DMS53 (cell line): ENCODE results near the gene TSPAN15.

Experiments
- DNase-seq: peaks from one replicate; lab custom pipeline; 2025; lab: John Stamatoyannopoulos, UW

The TSPAN15 gene

DNA sequence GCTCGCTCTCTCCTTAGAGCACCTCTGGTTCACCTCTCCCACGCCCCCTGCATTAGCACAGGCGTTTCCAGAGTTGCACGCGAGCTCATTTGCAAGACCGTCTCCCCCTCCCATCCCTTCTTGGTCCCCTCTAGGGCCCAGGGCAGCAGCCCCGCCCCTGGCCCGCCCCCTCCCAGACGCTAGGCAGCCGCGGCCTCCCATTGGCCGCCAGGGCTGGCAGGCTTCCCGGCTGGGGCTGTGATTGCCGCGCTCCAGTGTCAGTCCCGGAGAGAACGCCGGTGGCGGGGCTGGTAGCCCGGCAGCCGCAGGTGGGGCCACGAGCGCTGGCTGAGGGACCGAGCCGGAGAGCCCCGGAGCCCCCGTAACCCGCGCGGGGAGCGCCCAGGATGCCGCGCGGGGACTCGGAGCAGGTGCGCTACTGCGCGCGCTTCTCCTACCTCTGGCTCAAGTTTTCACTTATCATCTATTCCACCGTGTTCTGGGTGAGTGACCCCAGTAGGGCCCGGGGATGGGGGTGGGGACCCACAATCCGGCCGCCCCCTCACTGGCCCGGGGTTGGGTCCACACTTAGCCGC, at the start of gene TSPAN15:
TSPAN15 (plus strand) TSS at position 257 of the 575 bp plus-strand sequence; CDS start at position 387, 130 bp downstream.
- DNase-seq, result peak; percentile 96

DNA sequence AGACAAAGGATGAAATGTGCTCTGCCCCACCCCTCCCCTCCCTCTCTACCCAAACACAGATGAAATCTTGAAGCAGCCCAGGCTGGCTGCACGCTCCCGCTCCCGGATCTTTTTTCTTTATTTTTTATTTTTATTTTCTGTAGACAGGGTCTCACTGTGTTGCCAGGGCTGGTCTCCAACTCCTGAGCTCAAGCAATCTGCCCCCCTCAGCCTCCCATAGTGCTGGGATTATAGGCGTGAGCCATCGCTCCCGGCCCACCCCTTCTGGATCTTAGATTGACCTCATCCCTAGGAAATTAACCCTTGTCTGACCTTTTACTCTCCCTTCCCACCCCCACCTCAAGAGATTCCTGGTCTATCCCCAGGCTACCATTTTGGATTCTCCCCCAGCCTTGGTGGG, 48.9 kb upstream of the TSPAN15 start:
- DNase-seq, result no peak

DNA sequence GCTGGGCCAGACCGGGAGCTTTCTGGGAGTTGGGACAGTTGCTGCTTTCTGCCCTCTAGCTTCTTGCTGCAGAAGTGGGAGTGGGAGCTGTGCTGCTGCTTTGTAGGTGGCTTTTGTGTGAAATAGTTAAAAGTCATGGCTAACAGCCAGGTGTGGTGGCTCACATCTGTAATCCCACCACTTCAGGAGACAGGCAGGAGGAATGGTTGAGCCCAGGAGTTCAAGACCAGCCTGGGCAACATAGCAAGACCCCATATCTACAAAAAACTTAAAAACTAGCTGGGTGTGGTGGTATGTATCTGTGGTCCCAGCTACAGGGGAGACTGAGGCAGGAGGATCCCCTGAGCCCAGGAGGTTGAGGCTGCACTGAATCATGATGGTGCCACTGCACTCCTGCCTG, 48.2 kb upstream of the TSPAN15 start:
- no peak for DNase-seq

DNA sequence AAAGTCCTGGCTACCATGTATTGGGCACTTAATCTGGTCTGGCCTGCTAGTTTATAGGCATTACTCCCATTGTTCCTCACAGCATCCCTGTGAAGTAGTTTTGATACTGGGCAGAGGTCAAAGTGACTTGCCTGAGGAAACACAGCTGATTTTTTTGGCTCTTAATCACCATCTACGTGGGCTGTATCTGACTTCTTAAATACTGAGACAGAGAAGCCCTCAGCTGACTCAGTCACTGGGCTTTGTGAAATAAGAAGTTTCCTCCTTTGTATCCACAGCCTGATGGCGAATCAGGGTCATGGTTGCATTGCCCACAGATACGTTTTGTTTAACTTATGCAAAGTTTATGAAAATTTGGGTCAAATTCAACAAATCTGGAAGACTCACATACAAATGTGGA, 47.7 kb upstream of the TSPAN15 start:
- DNase-seq, result no peak

DNA sequence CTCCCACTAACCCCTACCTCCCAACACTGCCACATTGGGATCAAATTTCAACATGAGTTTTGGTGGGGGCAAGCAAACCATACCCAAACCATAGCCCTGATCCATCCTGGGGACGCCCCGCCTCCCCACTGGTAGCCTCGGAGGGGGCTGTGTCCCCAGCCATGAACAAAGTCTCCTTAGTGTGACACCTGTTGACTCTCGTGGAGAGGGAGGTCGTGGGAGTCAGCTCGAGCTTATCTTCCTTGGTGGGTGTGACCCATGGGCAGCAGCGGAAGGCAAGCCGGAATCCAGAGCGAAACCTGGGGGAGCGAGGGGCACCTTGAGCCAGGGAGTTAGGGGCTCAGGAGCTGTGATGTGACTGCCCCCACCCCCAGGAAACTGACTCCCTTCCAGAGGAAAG, 46.5 kb upstream of the TSPAN15 start:
- no peak for DNase-seq

DNA sequence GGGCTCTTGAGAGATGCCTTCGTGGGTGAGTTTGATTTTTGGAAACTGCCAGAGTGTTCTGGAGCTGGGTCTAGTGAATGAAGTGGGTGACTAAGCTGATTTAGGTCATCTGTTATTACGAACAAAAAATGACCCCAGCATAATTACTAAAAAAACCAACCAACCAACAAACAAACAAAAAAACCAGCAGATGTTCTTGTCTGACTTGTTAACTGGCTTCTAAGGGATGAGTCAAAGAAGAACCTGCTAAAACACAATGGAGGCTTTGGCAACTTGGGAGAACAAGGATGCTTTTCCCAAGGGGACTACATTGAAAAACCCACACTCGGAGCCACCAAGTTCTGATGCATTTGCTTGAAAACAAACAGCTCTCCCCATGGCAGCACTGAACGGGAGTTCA, 46.0 kb upstream of the TSPAN15 start:
- no peak for DNase-seq

DNA sequence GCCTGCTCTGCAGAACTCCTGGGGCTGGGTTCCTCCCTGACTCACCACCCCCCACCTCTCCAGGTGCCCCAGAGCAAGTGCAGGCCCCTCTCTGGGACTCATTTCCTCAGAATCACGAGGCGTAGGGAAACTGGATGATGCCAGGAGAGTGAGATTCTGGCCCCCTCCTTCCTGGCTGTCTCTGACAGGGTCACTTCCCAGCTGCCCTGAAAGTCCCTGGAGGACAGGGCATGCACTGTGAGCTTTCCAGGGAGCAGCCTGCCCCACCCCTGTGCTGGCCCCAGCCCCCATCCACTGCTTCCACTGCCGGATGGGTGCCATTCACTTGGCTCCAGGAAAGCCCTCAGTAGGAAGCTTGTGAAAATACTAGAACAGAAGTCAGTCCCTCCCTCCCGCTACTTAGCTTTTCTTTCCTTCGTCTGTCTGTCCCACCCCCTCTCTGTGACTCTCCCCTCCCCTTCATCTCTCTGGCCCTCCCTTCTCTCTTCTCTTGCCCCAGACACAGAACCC, 44.9 kb upstream of the TSPAN15 start:
- DNase-seq, result no peak

DNA sequence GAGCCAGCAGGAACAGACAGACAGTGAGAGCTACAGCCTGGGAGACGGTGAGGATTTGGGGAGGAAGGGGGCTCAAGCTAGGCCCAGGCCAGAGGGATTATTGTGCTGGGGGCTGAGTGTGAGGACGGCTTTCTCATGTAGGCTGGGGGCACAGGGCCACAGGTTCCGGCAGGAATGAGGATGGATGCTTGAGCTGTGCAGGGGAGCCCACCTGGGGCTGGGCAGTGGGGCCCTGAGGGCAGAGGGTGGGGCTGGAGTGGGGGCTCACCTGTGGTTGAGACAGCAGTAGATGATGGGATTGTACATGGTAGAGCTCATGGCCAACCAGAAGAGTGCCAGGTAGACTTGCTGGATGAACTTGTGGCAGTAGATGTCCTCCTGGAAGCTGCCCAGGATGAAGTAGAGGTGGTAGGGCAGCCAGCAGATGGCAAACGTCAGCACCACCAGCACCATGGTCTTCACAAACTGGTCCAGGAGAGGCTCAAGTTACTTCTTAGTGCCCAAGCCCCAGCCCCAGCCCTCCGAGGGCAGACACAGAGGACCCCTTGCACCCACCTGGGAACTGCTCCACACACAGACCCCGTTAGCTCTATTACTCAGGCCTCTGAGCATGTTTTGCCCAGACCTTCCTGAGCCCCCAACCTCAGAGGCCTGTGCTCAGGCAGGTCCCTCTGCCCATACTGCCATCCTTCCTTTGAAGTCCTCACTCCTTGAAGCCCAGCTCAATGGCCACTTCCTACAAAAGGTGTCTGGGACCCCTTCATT, 44.3 kb upstream of the TSPAN15 start:
- peak; percentile 35 for DNase-seq

DNA sequence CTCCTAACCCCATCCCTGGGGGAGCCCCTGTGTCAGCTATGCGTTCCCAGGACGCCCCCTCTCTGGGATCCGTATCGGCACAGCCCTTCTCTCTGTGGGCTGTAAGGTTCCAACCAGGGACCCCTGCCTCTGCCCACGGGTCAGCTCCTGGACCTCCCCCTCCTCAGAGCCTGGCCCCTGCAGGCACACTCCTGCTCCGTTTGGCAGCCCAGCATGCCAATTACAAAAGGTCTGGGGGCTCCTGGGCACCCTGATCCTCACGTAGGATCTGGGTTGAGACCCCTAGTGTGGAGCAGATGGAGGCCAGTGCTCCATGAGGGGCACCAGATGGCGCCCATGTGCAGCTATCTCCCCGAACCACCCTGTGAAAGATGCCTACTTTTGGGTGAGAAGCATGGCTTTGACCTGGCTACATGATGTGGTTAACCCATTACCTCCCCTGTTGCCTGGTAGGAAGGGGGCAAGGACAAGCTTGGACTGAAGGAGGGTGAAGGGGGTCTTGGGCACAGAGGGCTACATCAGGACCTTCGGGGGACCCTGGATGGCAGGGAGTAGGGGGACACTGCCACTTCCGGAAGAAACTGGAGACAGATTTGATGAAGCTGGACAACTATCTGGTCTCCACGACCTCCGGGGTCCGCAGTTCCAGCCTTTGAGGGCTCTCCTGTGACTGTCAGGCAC, 43.5 kb upstream of the TSPAN15 start:
- peak; percentile 60 for DNase-seq

DNA sequence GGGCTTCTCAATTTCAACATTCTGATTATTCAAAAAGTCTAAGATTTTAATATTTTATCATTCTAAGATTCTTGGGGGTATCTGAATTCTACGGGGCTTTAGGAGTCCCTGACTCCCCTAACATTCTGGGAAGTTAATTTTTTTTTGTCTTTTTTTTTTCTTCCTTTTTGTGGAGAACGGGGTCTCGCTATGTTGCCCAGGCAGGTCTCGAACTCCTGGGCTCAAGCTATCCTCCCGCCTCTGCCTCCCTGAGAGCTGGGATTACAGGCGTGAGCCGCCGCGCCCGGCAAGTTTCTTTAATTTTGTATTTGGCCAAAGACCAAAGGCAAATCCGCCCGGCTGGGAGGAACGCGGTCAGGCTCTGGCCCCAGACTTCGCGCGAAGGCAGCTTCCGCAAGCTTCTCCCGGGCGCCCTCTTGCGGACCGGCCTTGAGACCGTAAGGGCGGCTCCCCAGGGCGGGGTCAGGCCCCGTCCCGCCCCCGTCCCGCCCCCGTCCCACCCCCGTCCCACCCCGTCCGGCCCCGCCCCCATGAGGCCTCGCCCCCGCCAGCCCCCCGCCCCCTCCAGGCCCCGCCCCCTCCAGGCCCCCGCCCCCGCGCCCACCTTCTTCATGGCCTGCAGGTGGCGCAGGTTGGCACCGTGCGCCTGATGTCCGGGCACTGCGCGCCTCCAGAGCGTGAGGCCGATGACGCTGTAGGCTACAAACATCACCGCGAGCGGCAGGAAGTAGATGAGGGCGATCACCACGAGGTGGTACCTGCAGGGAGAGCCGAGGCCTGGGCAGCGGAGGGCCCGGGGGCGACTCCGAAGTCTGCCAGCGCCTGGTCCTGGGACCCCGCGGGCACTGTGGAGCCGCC, 42.7 kb upstream of the TSPAN15 start:
- DNase-seq, result peak; percentile 98

DNA sequence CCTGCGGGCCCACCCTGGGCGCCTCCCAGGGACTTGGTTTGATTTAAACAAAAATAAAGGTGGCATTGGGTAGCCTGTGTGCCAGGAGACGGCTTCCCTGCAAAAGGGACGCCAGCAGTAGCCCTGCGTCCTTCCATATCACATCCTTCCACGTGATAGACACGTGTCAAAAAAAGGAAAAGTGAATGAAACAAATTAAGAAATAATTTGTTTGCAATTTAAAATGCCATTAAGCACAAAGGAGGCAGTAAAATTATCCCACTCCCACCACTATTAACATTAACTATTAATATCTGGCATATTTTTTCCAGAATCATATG, 42.1 kb upstream of the TSPAN15 start:
- no peak for DNase-seq

DNA sequence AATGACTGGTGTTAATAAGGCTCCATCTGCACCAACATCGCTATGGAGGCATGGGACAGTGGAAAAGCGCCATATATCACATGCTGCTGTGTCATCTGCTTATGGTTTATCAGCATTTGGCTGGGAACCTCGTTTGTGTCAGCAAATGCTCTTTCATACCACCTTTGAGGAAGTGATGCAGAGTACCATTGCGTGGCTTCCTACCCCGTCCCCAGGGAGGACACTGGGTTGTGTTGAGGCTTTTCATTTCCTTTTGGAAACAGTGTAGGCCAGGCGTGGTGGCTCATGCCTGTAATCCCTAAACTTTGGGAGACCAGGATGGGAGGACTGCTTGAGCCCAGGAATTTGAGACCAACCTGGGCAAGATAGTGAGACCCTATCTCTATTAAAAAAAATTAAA, 41.3 kb upstream of the TSPAN15 start:
- no peak for DNase-seq

DNA sequence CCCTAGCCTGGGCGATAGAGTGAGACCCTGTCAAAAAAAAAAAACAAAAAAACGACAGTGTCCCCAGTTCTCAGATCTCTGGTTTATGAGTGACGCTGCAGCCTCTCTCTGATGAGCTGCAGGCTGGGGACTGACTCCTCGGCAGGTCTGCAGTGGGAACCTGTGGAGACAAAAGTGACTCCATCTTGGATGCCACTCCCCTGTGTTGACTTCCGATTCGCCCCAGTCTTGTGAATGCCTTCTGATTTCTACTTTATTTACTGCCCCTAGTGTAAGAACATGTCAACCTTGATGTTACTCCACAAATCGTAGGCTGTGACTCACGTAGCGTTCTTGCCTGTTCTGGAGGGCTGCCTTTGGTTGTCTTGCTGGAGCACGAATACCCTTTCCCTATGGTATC, 40.8 kb upstream of the TSPAN15 start:
- DNase-seq, result no peak

DNA sequence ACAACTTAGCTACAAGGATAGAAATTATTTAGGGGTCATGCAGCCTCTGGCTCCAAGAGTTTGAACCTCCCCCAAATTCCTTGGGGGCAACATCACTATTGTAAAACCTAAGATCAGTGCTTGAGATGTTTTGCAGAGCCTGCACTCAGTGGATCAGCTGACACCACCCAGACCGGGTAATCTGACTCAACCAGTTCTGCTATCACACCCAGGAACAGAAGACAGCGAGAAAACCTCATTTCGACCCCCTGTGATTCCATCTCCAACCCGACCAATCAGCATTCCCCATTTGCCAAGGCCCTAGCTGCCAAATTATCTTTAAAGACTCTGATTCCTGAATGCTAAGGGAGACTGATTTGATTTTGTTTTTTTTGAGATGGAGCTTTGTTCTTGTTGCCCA, 39.8 kb upstream of the TSPAN15 start:
- DNase-seq, result no peak

DNA sequence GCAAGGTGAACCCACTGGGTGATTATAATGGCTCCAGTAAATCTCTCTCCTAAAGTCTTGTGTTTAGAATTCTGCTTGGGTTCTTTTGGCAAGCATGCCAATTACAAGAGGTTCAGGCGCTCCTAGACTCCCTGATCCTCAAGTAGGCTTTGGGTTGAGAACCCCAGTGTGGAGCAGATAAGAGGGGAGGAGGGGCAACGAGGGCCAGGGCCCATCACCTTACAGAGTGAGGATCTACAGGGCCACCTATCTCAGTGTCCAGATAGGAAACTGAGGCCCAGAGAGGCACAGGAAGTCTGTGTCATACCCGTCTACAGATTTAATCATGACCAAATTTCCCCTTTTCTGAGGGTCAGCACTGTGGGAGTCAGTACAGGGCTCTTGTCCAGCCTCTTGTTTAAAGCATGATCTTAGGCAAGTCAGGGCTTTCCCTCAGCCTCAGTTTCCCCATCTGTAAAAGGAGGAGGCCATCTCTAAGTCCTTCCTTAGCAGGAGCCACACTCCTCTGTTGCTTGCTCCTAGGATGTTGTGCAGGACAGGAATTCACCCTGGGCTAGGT, 39.0 kb upstream of the TSPAN15 start:
- DNase-seq, result no peak

DNA sequence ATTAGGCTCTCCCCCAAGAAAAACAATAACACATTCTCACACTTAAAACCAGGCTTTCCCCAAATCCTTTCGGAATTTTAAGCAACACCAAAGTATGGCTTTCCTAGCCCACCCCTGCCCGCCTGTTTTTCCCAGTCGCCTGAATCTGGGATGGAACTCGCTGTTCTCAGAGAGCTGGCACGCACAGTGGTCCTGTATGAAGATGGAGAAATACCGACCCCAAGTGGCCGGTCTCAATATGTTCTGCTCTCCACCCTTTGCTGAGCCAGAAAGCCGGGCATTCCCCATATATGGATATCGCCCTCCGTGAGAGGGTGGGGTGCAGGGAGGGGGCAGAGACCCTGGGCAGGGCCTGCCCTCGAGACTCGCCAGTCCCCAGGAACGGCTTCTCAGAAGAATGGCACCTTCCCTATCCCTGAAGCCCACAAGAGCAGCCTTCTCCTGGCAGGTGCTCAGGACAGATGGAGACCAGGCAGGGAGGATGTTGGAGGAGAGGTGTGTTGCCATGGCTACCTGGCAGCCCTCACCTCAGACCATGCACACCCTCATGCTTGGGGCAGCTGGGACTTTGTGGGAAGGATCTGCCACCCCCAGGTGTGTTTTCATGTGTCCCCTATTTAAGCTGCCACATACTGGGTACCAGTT, 37.9 kb upstream of the TSPAN15 start:
- peak; percentile 77 for DNase-seq

DNA sequence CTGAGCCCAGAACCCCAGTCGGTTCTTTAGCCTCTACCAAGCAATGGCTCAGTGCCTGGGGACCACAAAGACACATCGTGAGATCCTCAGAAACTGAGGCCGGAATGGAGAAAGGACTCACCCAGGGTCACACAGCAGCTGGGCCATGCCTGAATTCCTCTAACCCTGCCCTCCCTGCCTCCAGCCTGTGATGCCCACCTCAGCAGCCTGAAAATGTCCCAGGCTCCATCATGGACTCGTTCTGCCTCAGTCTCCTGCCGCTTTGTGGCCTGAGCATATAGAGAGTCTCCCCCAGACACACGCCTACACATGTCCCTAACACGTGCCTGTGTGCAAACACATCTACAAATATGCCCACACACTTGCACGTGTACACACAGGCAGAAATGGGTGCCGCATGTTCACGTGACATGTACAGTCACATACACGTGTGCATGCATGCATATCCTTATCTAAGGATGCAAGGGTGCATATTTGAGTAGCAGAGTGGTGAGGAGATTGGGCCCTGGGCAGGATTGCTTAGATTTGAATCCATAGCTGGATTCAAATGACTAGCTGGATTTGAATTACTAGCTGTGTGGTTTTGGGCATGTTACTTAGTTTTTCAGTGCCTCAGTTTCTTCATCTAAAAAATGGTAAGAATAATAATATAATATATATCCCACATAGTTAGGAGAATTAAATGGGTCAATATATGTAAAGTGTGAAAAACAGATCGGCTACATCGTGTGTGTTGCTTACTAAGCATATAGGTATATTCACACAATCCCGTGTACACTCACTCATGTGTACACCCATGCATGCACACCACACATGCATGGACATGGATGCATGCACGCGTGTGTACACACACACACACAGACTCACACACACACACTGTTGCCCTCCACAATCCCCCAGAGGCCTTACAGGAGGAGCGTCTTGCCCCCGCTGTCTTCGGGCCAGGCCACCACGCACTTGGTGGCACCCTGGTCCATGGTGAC, 36.9 kb upstream of the TSPAN15 start:
- DNase-seq, result no peak

DNA sequence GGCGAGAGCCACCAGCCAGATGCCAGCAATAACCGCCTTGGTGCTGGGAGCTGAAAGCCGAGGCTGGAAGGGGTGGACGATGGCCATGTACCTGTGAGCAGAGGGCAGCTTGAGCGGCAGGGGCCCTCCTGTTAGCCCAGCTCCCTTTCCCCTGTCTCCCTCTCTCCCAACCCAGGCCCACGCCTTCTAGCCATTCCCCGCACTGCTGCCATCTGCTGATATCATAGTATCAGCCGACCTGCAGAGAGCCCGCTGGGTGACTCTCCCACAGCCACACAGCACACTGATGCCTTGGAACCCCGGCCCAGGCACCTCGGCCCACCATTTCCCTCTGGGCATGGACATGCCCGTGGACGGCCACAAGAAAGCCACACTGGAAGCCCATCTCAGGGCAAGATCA, 36.2 kb upstream of the TSPAN15 start:
- no peak for DNase-seq

DNA sequence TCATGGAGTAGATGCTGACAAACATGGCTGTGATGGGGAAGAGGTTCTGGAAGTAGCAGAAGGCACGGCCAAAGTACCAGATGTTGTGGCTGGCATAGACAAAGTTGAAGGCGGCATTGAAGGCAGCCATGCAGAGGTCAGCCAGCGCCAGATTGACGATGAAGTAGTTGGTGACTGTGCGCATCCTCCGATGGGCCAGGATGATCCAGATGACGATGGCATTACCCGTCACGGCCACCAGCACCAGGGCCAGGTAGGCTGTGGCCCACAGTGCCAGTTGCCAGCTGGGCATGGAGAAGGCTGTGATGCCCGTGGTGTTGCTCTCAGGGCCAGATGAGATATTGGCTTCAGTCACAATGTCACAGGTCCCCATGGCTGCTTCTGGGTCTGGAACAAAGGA, 35.3 kb upstream of the TSPAN15 start:
- no peak for DNase-seq

DNA sequence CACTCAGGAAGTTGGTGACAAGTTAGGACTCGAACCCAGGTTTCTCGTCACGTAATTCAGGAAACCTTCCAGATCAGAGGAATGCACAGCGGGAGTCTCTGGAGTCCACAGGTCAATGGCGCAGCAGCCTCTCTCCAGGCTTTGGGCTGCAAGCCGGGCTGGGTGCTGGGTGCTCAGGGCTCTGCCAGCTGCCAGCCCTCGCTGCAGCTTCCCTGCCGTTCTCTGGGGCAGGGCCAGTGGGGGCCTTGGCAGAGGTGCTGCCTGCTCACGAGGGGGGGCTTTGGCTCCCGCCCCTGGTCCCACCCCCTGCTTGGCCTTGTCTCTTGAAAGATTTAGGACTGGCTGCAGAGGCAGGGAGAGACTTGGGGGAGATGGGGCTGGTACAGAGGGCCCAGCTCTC, 34.6 kb upstream of the TSPAN15 start, which contains the start of gene TACR2:
TACR2 (minus strand) TSS at position 224 of the 400 bp plus-strand sequence. CDS start 595 bp downstream, outside the sequence.
- DNase-seq, result no peak
